Mesenchymal stem cell (in vitro differentiated cells and primary cell): ENCODE data around the gene TCF7L1.

Experiments
- DNase-seq: peaks from one replicate; pipeline ENCODE4 v3.0.0-alpha.2; 2013
- H2AFZ ChIP-seq: one replicate; pipeline ENCODE4 v1.6.1; 2013; ENCODE audit warnings: low read depth, mild to moderate bottlenecking, control low read depth, inconsistent platforms, low read length, moderate library complexity
- H2AK5ac ChIP-seq: 2 replicates; pipeline ENCODE4 v1.6.1; 2013; ENCODE audit warnings: low read length, moderate library complexity, mild to moderate bottlenecking, inconsistent platforms; ENCODE audit not compliant: severe bottlenecking
- H2BK120ac ChIP-seq: one replicate; pipeline ENCODE4 v1.6.1; 2013; ENCODE audit warnings: low read depth, mild to moderate bottlenecking, inconsistent platforms, low read length, moderate library complexity
- H2BK12ac ChIP-seq, 2 experiments: one replicate each; pipeline ENCODE4 v1.6.1; 2013; ENCODE audit warnings: inconsistent platforms in 2 of 2, low read length in 2 of 2, mild to moderate bottlenecking in 2 of 2, moderate library complexity in 2 of 2, control low read depth in 1 of 2
- H2BK15ac ChIP-seq: one replicate; pipeline ENCODE4 v1.6.1; 2013; ENCODE audit warnings: mild to moderate bottlenecking, low read depth, inconsistent platforms; ENCODE audit not compliant: poor library complexity, severe bottlenecking
- H2BK5ac ChIP-seq: 2 replicates; pipeline ENCODE4 v1.6.1; 2013; ENCODE audit warnings: low read depth, mild to moderate bottlenecking, low read length, control low read depth, inconsistent platforms; ENCODE audit not compliant: poor library complexity, severe bottlenecking
- H3K14ac ChIP-seq, 2 experiments: one replicate each; pipeline ENCODE4 v1.6.1; 2013; ENCODE audit warnings: inconsistent platforms in 2 of 2, low read length in 2 of 2, control low read depth in 1 of 2, mild to moderate bottlenecking in 1 of 2, moderate library complexity in 1 of 2
- H3K18ac ChIP-seq, 2 experiments: one replicate each; pipeline ENCODE4 v1.6.1; 2013; ENCODE audit warnings: inconsistent platforms in 2 of 2, low read length in 2 of 2, control low read depth in 1 of 2, low read depth in 1 of 2, mild to moderate bottlenecking in 1 of 2
- H3K23ac ChIP-seq, 2 experiments: one replicate each; pipeline ENCODE4 v1.6.1; 2013; ENCODE audit warnings: inconsistent platforms in 2 of 2, low read length in 2 of 2, mild to moderate bottlenecking in 2 of 2, moderate library complexity in 2 of 2, control low read depth in 1 of 2
- H3K27ac ChIP-seq: 2 replicates; pipeline ENCODE4 v1.5.1; 2013; ENCODE audit warnings: mild to moderate bottlenecking, moderate library complexity, low read length, control low read depth, inconsistent platforms; ENCODE audit not compliant: poor library complexity, severe bottlenecking
- H3K27me3 ChIP-seq, 2 experiments: 2 replicates each; pipeline versions ENCODE4 v1.6.1 to v1.7.0; 2013; ENCODE audit warnings: low read length in 2 of 2, mild to moderate bottlenecking in 2 of 2, moderate library complexity in 2 of 2, control low read depth in 1 of 2, inconsistent platforms in 1 of 2; ENCODE audit not compliant: control insufficient read depth in 1 of 2, insufficient read depth in 1 of 2
- H3K36me3 ChIP-seq, 2 experiments: 2 replicates each; pipeline versions ENCODE4 v1.6.1 to v1.7.0; 2013; ENCODE audit warnings: low read length in 2 of 2, control low read depth in 1 of 2, inconsistent platforms in 1 of 2, low read depth in 1 of 2, mild to moderate bottlenecking in 1 of 2; ENCODE audit not compliant: insufficient read depth in 2 of 2, control insufficient read depth in 1 of 2
- H3K4ac ChIP-seq, 2 experiments: one replicate each; pipeline ENCODE4 v1.6.1; 2013; ENCODE audit warnings: inconsistent platforms in 2 of 2, low read length in 2 of 2, mild to moderate bottlenecking in 2 of 2, moderate library complexity in 2 of 2, control low read depth in 1 of 2, low read depth in 1 of 2
- H3K4me1 ChIP-seq: 2 replicates; pipeline ENCODE4 v1.6.1; 2013; ENCODE audit warnings: low read depth, low read length, control low read depth; ENCODE audit not compliant: control insufficient read depth, insufficient read depth
- H3K4me2 ChIP-seq: 2 replicates; pipeline ENCODE4 v1.6.1; 2013; ENCODE audit warnings: low read length, mild to moderate bottlenecking, inconsistent platforms; ENCODE audit not compliant: poor library complexity, severe bottlenecking
- H3K4me3 ChIP-seq, 2 experiments: 2 replicates each; pipeline versions ENCODE4 v1.5.1 to v1.7.0; 2013; ENCODE audit warnings: low read length in 2 of 2, mild to moderate bottlenecking in 2 of 2, control low read depth in 1 of 2, low read depth in 1 of 2; ENCODE audit not compliant: insufficient read depth in 1 of 2
- H3K79me1 ChIP-seq: replicated peaks from 2 replicates; pipeline ENCODE4 v1.6.1; 2013; ENCODE audit warnings: mild to moderate bottlenecking, control low read depth, low read length, inconsistent platforms; ENCODE audit not compliant: poor library complexity, severe bottlenecking
- H3K9ac ChIP-seq: 2 replicates; pipeline ENCODE4 v1.7.0; 2013; ENCODE audit warnings: mild to moderate bottlenecking, low read length, moderate library complexity
- H3K9me3 ChIP-seq: 2 replicates; pipeline ENCODE4 v1.7.0; 2013; ENCODE audit warnings: mild to moderate bottlenecking, low read length; ENCODE audit not compliant: control insufficient read depth
- H4K8ac ChIP-seq: one replicate; pipeline ENCODE4 v1.6.1; 2013; ENCODE audit warnings: inconsistent platforms, mild to moderate bottlenecking, low read length, moderate library complexity
- H4K91ac ChIP-seq: one replicate; pipeline ENCODE4 v1.6.1; 2013; ENCODE audit warnings: mild to moderate bottlenecking, low read length, inconsistent platforms
- WGBS: methylation state at CpG from one replicate; pipeline ENCODE4 v1.1.7; 2013; ENCODE audit warnings: mixed read lengths; 5-methylcytosine and 5-hydroxymethylcytosine counted together

The TCF7L1 gene

DNA sequence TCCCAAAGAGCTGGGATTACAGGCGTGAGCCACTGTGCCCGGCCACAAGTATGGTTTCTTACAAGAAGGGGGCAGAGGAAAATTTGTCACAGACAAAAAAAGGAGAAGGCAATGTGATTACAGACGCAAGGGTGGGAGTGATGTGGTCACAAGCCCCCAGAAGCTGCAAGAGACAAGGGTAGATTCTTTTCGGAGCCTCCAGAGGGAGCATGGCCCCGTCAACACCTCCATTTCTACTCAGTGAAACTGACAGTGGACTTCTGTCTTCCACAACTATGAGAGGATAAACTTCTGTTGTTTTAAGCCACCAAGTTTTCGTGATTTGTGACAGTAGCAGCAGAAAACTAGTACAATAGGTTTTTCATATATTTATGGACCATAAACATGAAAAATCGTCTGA, 2.1 kb upstream of the TCF7L1 start:
- Histone ChIP-seq H3K27ac (no peak overlapping the region), H3K9me3 (no peaks in the 10 kb centered on the region), H2BK15ac (no peak overlapping the region), H2AFZ (no peak overlapping the region), H2BK5ac (no peak overlapping the region), H3K27me3 (peaks cover 0 to 7% of the 10 kb centered on the region in 2 experiments), H3K4me1 (peaks cover 20% of the 10 kb centered on the region), H4K8ac (no peak overlapping the region), H3K4me2 (no peak overlapping the region), H3K18ac (no peak overlapping the region), H4K91ac (no peak overlapping the region), H2AK5ac (no peak overlapping the region), H2BK12ac (no peak overlapping the region), H3K14ac (no peak overlapping the region), H3K36me3 (no peaks in the 10 kb centered on the region), H2BK120ac (no peak overlapping the region), H3K4me3 (no peak overlapping the region), H3K4ac (no peak overlapping the region), H3K79me1 (peaks cover 8% of the 10 kb centered on the region), H3K9ac (no peak overlapping the region), H3K23ac (no peak overlapping the region)
- peak; percentile 46 for DNase-seq
- whole genome bisulfite sequencing: 42% methylated on average over 5 of the region's 7 CpGs

DNA sequence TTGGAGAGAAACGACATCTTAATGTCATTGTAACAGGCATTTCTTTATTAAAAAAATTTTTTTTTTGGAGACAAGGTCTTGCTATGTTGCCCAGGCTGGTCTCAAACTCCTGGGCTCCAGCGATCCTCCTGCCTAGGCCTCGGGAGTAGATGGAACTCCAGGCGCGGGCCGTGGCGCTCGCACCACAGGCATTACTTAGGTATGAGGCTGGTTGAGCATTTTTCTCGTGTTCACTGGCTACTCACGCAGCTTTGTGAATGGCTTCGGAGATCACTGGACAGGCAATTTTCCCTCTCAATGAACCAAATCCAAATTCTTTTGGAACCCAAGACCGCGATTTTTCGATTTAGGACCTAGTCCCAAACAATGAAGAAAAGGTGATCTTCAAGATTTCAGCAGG, 795 bp upstream of the TCF7L1 start:
- peaks cover 20% of the 10 kb centered on the region for H3K4me1 ChIP-seq
- no peak overlapping the region for H2AFZ ChIP-seq
- H2BK12ac ChIP-seq: no peak overlapping the region
- H3K23ac ChIP-seq: no peak overlapping the region
- H3K27me3 ChIP-seq: peaks cover 0 to 7% of the 10 kb centered on the region in 2 experiments
- peak overlapping the region in 1 of 2 experiments; percentile 37 for H3K14ac ChIP-seq
- no peak for DNase-seq
- H3K36me3 ChIP-seq: no peaks in the 10 kb centered on the region
- peak overlapping the region; percentile 97 for H3K4me2 ChIP-seq
- no peak overlapping the region for H3K27ac ChIP-seq
- H3K79me1 ChIP-seq: peaks cover 10% of the 10 kb centered on the region
- H4K91ac ChIP-seq: no peak overlapping the region
- peak overlapping the region; percentile 80 for H3K9ac ChIP-seq
- peak overlapping the region in 1 of 2 experiments; percentile 80 for H3K4me3 ChIP-seq
- 55% methylated on average over 13 of the region's 14 CpGs for WGBS
- no peak overlapping the region for H4K8ac ChIP-seq
- no peak overlapping the region for H2BK15ac ChIP-seq
- H2AK5ac ChIP-seq: no peak overlapping the region
- no peak overlapping the region for H2BK120ac ChIP-seq
- no peak overlapping the region for H3K4ac ChIP-seq
- no peak overlapping the region for H3K18ac ChIP-seq
- H3K9me3 ChIP-seq: no peaks in the 10 kb centered on the region
- H2BK5ac ChIP-seq: no peak overlapping the region

DNA sequence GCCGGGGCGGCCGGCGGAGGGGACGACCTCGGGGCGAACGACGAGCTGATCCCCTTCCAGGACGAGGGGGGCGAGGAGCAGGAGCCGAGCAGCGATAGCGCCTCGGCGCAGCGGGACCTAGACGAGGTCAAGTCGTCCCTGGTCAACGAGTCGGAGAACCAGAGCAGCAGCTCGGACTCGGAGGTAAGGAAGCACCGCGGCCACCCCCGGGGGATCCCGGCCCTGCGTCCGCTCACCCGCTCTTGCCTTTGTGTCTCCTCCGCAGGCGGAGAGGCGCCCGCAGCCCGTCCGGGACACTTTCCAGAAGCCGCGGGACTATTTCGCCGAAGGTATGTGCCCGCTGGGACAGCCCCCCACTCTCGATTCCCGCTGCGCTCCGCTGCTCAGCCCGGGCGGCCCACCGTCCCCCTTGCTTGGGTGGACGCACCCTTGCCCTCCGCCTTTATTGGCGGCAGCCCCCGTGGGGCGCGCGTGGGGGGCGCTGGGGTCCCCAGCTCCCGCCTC, 611 bp downstream of the TCF7L1 start:
- Histone ChIP-seq H4K8ac (peak overlapping the region; percentile 78), H2BK120ac (peak overlapping the region; percentile 21), H2BK5ac (no peak overlapping the region), H3K4me1 (peaks cover 20% of the 10 kb centered on the region), H3K18ac (peak overlapping the region; percentile 63 to 84), H3K79me1 (peaks cover 11% of the 10 kb centered on the region), H2BK15ac (peak overlapping the region; percentile 92), H3K23ac (peak overlapping the region in 1 of 2 experiments; percentile 83), H3K9ac (peak overlapping the region; percentile 85), H2AK5ac (no peak overlapping the region), H2AFZ (no peak overlapping the region), H3K14ac (peak overlapping the region in 1 of 2 experiments; percentile 78), H3K9me3 (no peaks in the 10 kb centered on the region), H3K4me3 (peak overlapping the region; percentile 84 to 89), H3K27ac (no peak overlapping the region), H3K36me3 (no peaks in the 10 kb centered on the region), H3K4me2 (peak overlapping the region; percentile 97), H3K4ac (peak overlapping the region; percentile 78 to 83), H3K27me3 (peaks cover 0 to 7% of the 10 kb centered on the region in 2 experiments), H4K91ac (peak overlapping the region; percentile 29), H2BK12ac (peak overlapping the region in 1 of 2 experiments; percentile 96)
- peak; percentile 66 for DNase-seq
- under 1% methylated on average over 47 of the region's 57 CpGs for WGBS

DNA sequence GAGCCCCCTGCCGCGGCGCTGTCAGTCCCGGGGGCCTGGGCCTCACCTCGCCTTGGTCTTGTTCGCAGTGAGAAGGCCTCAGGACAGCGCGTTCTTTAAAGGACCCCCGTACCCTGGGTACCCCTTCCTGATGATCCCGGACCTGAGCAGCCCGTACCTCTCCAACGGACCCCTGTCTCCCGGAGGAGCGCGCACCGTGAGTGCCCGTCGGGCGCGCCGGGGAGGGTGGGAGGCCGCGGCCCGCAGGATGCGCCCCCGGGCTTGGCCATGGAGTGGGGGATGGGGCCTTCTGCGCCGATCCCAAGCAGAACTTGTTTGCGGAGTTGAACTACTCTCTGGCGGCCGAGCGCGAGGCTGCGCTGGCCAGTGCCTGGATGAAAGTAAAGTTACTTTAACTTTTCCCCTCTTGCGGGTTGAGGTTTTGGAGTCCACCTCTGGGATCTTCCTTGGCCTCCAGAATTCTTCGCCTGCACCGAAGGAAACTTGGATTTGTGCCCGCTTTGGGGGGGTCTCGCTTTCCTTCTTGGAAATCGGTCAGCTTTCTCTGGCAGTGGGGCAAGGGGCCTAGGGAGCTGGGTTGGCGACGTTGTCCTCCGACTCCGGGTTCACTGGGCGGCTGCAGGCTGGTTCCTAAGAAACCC, 1.2 kb downstream of the TCF7L1 start:
- Histone ChIP-seq H2BK120ac (no peak overlapping the region), H2BK15ac (no peak overlapping the region), H2BK5ac (no peak overlapping the region), H3K27ac (no peak overlapping the region), H4K8ac (peak overlapping the region; percentile 56), H3K23ac (peak overlapping the region in 1 of 2 experiments; percentile 83), H2AFZ (no peak overlapping the region), H3K79me1 (peaks cover 11% of the 10 kb centered on the region), H3K18ac (peak overlapping the region; percentile 63 to 84), H3K27me3 (peaks cover 0 to 7% of the 10 kb centered on the region in 2 experiments), H4K91ac (peak overlapping the region; percentile 41), H3K36me3 (no peaks in the 10 kb centered on the region), H3K9ac (peak overlapping the region; percentile 85), H3K9me3 (no peaks in the 10 kb centered on the region), H3K4ac (peak overlapping the region; percentile 78 to 83), H3K4me2 (peak overlapping the region; percentile 97), H3K4me1 (peaks cover 20% of the 10 kb centered on the region), H3K14ac (peak overlapping the region in 1 of 2 experiments; percentile 78), H3K4me3 (peak overlapping the region; percentile 84 to 89), H2BK12ac (peak overlapping the region in 1 of 2 experiments; percentile 96), H2AK5ac (no peak overlapping the region)
- peak; percentile 57 for DNase-seq
- WGBS: 1% methylated on average over 45 of the region's 45 CpGs
